GM23248 (cell line): Measurements from ENCODE around the gene FAXDC2. TPM values are rescaled to one million over a fixed set of nuclear protein-coding genes. Genes with fewer than 3 reads are reported as not detected.

ENCODE experiments used
- DNase-seq: peaks from one replicate; pipeline ENCODE4 v3.0.0-alpha.2; 2015
- H2AFZ ChIP-seq: fragments of 200-600 bp; sonication (generic); 2 replicates; pipeline ENCODE4 v1.6.1; 2016; ENCODE audit warnings: antibody characterized with exemption
- H3F3A ChIP-seq: fragments of 200-600 bp; sonication (generic); 2 replicates; pipeline ENCODE4 v1.6.1; 2016; ENCODE audit warnings: mild to moderate bottlenecking, antibody characterized with exemption, mixed run types; ENCODE audit not compliant: insufficient read depth
- H3K27ac ChIP-seq: fragments of 200-600 bp; sonication (generic); 2 replicates; pipeline ENCODE4 v1.5.1; 2016; ENCODE audit warnings: mild to moderate bottlenecking
- H3K27me3 ChIP-seq: fragments of 200-600 bp; sonication (generic); replicated peaks from 2 replicates; pipeline ENCODE4 v1.6.1; 2016; ENCODE audit warnings: mild to moderate bottlenecking; ENCODE audit not compliant: insufficient read depth
- H3K36me3 ChIP-seq: fragments of 200-600 bp; sonication (generic); 2 replicates; pipeline ENCODE4 v1.6.1; 2016; ENCODE audit warnings: low read depth, mild to moderate bottlenecking
- H3K4me1 ChIP-seq: fragments of 200-600 bp; sonication (generic); 2 replicates; pipeline ENCODE4 v1.6.1; 2016; ENCODE audit warnings: mild to moderate bottlenecking; ENCODE audit not compliant: insufficient read depth
- H3K4me2 ChIP-seq: fragments of 200-600 bp; sonication (generic); one replicate; pipeline ENCODE4 v1.6.1; 2016; ENCODE audit warnings: mild to moderate bottlenecking; ENCODE audit not compliant: unreplicated experiment
- H3K4me3 ChIP-seq: fragments of 200-600 bp; sonication (generic); 2 replicates; pipeline ENCODE4 v1.5.1; 2016; ENCODE audit warnings: mild to moderate bottlenecking
- H3K79me2 ChIP-seq: fragments of 200-600 bp; sonication (generic); 2 replicates; pipeline ENCODE4 v1.6.1; 2016; ENCODE audit warnings: mild to moderate bottlenecking; ENCODE audit not compliant: insufficient read depth
- H3K9ac ChIP-seq: fragments of 200-600 bp; sonication (generic); 2 replicates; pipeline ENCODE4 v1.6.1; 2016; ENCODE audit warnings: mild to moderate bottlenecking
- H3K9me2 ChIP-seq: fragments of 200-600 bp; sonication (generic); 2 replicates; pipeline ENCODE4 v1.6.1; 2016; ENCODE audit warnings: mixed run types, mild to moderate bottlenecking, moderate library complexity; ENCODE audit not compliant: insufficient read depth
- H3K9me3 ChIP-seq: fragments of 200-600 bp; sonication (generic); one replicate; pipeline ENCODE4 v1.6.1; 2017; ENCODE audit warnings: low read depth
- H4K20me1 ChIP-seq: fragments of 200-600 bp; sonication (generic); 2 replicates; pipeline ENCODE4 v1.6.0; 2016; ENCODE audit not compliant: insufficient read depth
- EZH2 ChIP-seq: fragments of 200-600 bp; sonication (generic); IDR thresholded peaks from 2 replicates; pipeline ENCODE4 v1.6.1; 2018; ENCODE audit warnings: antibody characterized with exemption, mild to moderate bottlenecking; ENCODE audit not compliant: insufficient read depth, poor library complexity, severe bottlenecking
- EZH2phosphoT487 ChIP-seq: fragments of 200-600 bp; sonication (generic); IDR thresholded peaks from 2 replicates; pipeline ENCODE4 v1.6.1; 2018; ENCODE audit warnings: antibody characterized with exemption, moderate library complexity, mild to moderate bottlenecking, low read depth; ENCODE audit not compliant: insufficient read depth
- WGBS, 2 experiments: methylation state at CpG; one replicate each; pipeline ENCODE4 v1.1.6; 2015 to 2017; ENCODE audit warnings: low lambda C conversion rate in 2 of 2, low coverage in 1 of 2; ENCODE audit errors: missing lambda C conversion rate in 2 of 2; 5-methylcytosine and 5-hydroxymethylcytosine counted together
- in situ Hi-C: fragments of 300-500 bp; cut with MboI; formaldehyde crosslinking; loops from 2 replicates; pipeline ENCODE4 v1.15.0; 2020
- polyA plus RNA-seq: library from polyadenylated mRNA; unstranded; fragments of >200 nt; fragmentation: Nextera tagmentation; extraction: Ambion mirVana; gene quantifications from 2 replicates; pipeline ENCODE4 v1.2.1, GENCODE V29; 2016
- total RNA-seq: library from RNA; depleted of rRNA; stranded (reverse); fragments of >200 nt; shearing (Covaris generic); gene quantifications from 2 replicates; pipeline ENCODE4 v1.2.3, GENCODE V29; 2014

Gene FAXDC2
- total and polyA plus RNA-seq, 2 experiments from 2014 or later = 5.4 to 10.3 TPM

GRCh38 chr5:154860765-154861164 lies 10.4 kb upstream of the FAXDC2 start:
- in situ Hi-C loops = no loop called here
- H3K9ac ChIP-seq = peak overlapping the region; percentile 88
- WGBS, 2 experiments = 2 to 8% methylated on average over 4 of the region's 4 CpGs

GRCh38 chr5:154860123-154860522 lies 9.7 kb upstream of the FAXDC2 start:
- Histone ChIP-seq H3K4me2 (peak overlapping the region; percentile 98), H3K9me3 (no peaks in the 10 kb centered on the region), H3K4me3 (peak overlapping the region; percentile 96), H2AFZ (peak overlapping the region; percentile 92; the same call in 1 of the 2 replicates), H3K36me3 (peaks cover 17% of the 10 kb centered on the region; the same call in 1 of the 2 replicates), H3K4me1 (peaks cover 32% of the 10 kb centered on the region), H3K79me2 (peaks cover 67% of the 10 kb centered on the region), H3K9ac (peak overlapping the region; percentile 88), H3K27ac (peak overlapping the region; percentile 95), H4K20me1 (no peaks in the 10 kb centered on the region; the same call in 1 of the 2 replicates), H3K9me2 (no peaks in the 10 kb centered on the region), H3F3A (peaks cover 34% of the 10 kb centered on the region), H3K27me3 (no peaks in the 10 kb centered on the region)
- 10% methylated on average over 5 of the region's 5 CpGs for WGBS, 2 experiments
- peak; percentile 79 for DNase-seq
- TF ChIP-seq EZH2phosphoT487 = no peak
- no peak for TF ChIP-seq EZH2
- in situ Hi-C loops = no loop called here

More at GRCh38 chr5:154860765-154861164, 10.4 kb upstream of the FAXDC2 start:
- no peaks in the 10 kb centered on the region for H3K27me3 ChIP-seq
- H2AFZ ChIP-seq = no peak overlapping the region
- H3K9me2 ChIP-seq = no peaks in the 10 kb centered on the region
- no peaks in the 10 kb centered on the region; the same call in 1 of the 2 replicates for H4K20me1 ChIP-seq
- H3F3A ChIP-seq = peaks cover 34% of the 10 kb centered on the region
- peak; percentile 18 for DNase-seq
- H3K79me2 ChIP-seq = peaks cover 73% of the 10 kb centered on the region
- H3K4me3 ChIP-seq = peak overlapping the region; percentile 96
- peaks cover 32% of the 10 kb centered on the region for H3K4me1 ChIP-seq
- no peak for TF ChIP-seq EZH2
- no peak for TF ChIP-seq EZH2phosphoT487
- H3K9me3 ChIP-seq = no peaks in the 10 kb centered on the region
- H3K27ac ChIP-seq = peak overlapping the region; percentile 95
- H3K4me2 ChIP-seq = peak overlapping the region; percentile 98
- H3K36me3 ChIP-seq = peaks cover 23% of the 10 kb centered on the region; the same call in 1 of the 2 replicates

GRCh38 chr5:154858972-154859871 lies 8.8 kb upstream of the FAXDC2 start:
- Histone ChIP-seq H2AFZ (peak overlapping the region; percentile 92), H3K4me2 (peak overlapping the region; percentile 98), H3K27me3 (no peaks in the 10 kb centered on the region), H3K4me3 (peak overlapping the region; percentile 96), H3K9me2 (no peaks in the 10 kb centered on the region), H4K20me1 (no peaks in the 10 kb centered on the region; the same call in 1 of the 2 replicates), H3K9me3 (no peaks in the 10 kb centered on the region), H3K9ac (peak overlapping the region; percentile 88), H3K36me3 (peaks cover 11% of the 10 kb centered on the region; the same call in 1 of the 2 replicates), H3K27ac (peak overlapping the region; percentile 95), H3K79me2 (peaks cover 58% of the 10 kb centered on the region), H3F3A (peaks cover 34% of the 10 kb centered on the region), H3K4me1 (peaks cover 32% of the 10 kb centered on the region)
- in situ Hi-C loops = no loop called here
- DNase-seq = peak; percentile 54
- TF ChIP-seq EZH2 = no peak
- no peak for TF ChIP-seq EZH2phosphoT487
- WGBS, 2 experiments = 1 to 2% methylated on average over 26 of the region's 26 CpGs

GRCh38 chr5:154858297-154858971 lies 8.0 kb upstream of the FAXDC2 start, which contains the start of gene CNOT8:
Gene CNOT8 (plus strand): TSS chr5:154858627. CDS start chr5:154863279, 4,652 bp downstream.
- Histone ChIP-seq H3K9me3 (no peaks in the 10 kb centered on the region), H2AFZ (peak within 1 kb of the TSS; percentile 92), H3K9me2 (no peaks in the 10 kb centered on the region), H3K9ac (peak within 1 kb of the TSS; percentile 88), H3K79me2 (peaks cover 50% of the 10 kb centered on the region), H3K4me2 (peak within 1 kb of the TSS; percentile 98), H3K27ac (peak within 1 kb of the TSS; percentile 95), H3K36me3 (0 out of 2 replicates have a peak, but pooled peaks cover 7% of the 10 kb centered on the region), H3K4me3 (peak within 1 kb of the TSS; percentile 96), H3K4me1 (peaks cover 32% of the 10 kb centered on the region), H3F3A (peaks cover 34% of the 10 kb centered on the region), H3K27me3 (no peaks in the 10 kb centered on the region), H4K20me1 (no peaks in the 10 kb centered on the region; the same call in 1 of the 2 replicates)
- peak; percentile 99 for DNase-seq
- TF ChIP-seq EZH2phosphoT487 (no peak), EZH2 (no peak)
- 1% methylated on average over 64 to 65 of the region's 65 CpGs for WGBS, 2 experiments
- in situ Hi-C loops = no loop called here
